CD4-positive, alpha-beta T cell treated with Interleukin-6 at 100 ng/mL for 8 hours (primary cell): ENCODE data around the gene RITA1.

Source experiments
- DNase-seq: peaks from one replicate; pipeline ENCODE4 v3.0.0-alpha.2; 2020; ENCODE audit warnings: mixed read lengths, low spot score

The RITA1 gene

GRCh38 chr12:113179023-113179422 lies 6.5 kb upstream of the RITA1 start:
- DNase-seq = no peak

DNA sequence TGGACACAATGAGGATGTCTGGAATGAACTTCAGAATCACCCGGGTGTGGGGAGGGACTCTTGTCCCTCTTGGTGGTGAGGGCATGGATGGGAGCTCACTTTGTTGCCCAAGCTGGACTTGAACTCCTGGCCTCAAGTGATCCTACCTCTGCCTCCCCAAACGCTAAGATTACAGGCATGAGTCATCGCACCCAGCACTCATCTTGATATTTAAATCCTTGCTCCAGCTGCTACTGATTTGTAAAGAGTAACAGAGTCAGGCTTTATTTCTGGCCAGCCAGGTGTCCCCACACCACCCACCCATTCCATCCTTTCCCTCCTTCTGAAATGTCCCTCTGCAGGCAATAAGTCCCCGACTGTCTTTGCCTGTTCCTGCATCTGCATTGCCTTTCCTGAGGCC lies 5.2 kb upstream of the RITA1 start:
- no peak for DNase-seq

DNA sequence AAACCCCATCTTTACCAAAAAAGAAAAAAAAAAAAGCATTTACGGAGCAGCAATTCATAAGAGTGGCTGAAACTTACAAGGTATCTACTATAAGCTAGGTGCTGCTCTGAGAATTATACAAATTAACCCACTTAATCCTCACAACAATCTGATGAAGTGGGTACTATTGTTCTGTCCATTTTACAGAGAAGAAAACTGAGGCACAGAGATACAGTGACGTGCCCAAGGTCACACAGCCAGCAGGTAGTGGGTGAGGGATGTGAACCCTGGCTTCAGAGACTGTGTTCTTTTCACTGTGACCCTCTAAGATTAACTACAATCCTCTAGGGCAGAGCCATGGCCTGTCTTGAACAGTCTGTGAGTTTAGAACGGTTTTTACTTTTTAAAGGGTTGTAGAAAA lies 3.5 kb upstream of the RITA1 start:
- DNase-seq = no peak

DNA sequence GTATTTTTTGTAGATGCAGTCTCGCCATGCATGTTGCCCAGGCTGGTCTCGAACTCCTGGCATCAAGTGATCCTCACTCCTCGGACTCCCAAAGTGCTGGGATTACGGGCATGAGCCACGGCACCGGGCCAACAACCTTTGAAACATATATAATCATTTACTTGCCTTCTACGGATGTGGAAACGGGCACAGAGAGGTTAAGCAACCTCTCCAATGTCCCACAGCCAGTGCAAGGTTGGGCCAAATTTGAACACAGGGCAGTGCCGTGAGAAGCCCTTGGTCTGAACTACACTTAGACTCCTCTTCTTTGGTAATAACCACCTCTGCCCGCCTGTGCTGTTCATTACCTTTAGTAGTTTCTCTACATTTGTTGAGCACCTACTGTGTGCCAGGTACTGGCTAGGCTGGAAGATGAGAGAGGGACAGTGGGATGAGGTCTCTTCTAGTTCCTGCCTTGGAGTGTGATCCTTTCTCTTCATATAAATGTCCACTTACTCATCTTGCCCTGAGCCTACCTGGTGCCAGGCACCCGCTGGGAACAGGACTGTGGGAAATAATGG lies 2.4 kb upstream of the RITA1 start:
- DNase-seq = no peak

DNA sequence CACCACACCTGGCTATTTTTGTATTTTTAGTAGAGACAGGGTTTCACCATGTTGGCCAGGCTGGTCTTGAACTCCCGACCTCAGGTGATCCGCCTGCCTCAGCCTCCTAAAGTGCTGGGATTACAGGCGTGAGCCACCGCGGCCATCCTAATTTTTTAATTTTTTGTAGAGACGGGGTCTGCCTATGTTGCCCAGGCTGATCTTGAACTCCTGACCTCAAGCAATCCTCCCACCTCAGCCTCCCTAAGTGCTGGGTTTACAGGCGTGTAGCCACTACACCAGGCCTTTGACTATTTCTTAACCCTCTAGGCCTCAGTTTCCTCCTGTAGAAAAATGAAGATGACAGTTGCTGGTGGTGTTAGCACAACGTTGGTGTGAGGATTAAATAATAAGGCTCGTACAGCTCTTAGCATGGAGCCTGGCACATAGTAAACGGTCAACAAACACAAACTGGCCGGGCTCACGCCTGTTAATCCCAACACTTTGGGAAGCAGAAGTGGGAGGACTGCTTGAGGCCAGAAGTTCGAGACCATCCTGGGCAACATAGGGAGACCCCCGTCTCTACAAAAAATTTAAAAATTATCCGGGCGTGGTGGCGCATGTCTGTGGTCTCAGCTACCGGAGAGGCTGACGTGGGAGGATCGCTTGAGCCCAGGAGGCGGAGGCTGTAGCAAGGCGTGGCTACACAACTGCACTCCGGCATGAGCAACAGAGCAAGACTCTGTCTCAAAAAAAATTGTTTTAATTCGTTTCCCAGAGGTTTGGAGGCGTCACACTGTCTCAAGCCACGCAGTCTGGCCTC lies 1.2 kb upstream of the RITA1 start:
- no peak for DNase-seq

- DNase-seq = peak; percentile 86
Measured at GRCh38 chr12:113184900-113185179, 681 bp upstream of the RITA1 start.

- no peak for DNase-seq
Measured at GRCh38 chr12:113186033-113186365, 478 bp downstream of the RITA1 start.

GRCh38 chr12:113186666-113187325 lies 1.3 kb downstream of the RITA1 start:
- DNase-seq = no peak

- no peak for DNase-seq
Measured at GRCh38 chr12:113189361-113189760, 3.8 kb downstream of the RITA1 start.

GRCh38 chr12:113190761-113191160 lies 5.2 kb downstream of the RITA1 start:
- DNase-seq = no peak

DNA sequence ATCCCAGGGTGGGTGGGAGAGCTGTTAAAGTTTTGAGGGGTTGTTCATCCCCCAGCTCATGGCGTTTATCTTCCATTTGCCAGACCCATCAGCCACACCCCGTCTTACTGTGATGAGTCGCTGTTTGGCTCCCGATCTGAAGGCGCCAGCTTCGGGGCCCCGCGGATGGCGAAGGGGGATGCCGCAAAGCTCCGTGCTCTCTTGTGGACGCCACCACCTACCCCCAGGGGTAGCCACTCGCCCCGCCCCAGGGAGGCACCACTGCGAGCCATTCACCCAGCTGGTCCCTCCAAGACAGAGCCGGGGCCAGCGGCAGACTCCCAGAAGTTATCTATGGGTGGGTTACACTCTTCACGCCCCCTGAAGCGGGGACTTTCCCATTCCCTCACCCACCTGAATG lies 5.7 kb downstream of the RITA1 start:
- no peak for DNase-seq

- DNase-seq = no peak
Measured at GRCh38 chr12:113194971-113195391, 9.5 kb downstream of the RITA1 start.

DNA sequence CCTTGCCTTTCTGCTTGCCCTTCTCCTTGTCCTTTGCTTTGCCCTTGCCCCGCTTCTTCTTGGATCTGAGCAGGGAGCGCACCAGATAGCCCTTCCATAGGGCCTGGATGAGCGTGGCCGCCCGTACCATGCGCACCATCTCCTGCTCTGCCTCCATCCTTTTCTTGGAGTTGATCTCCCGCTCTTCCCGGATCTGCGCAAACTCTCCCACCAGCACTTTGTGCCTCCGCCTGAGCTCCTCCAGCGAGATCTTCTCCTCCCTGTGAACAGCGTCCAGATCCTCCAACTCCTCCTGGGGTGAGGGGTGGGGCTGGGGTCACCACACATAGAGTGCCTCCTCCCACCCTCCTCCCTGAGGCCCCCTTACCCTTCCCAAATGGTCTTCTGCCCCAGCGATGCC lies 10.1 kb downstream of the RITA1 start:
- DNase-seq = no peak

GRCh38 chr12:113196582-113196981 lies 11.1 kb downstream of the RITA1 start:
- DNase-seq = no peak

- peak; percentile 72 for DNase-seq
Measured at GRCh38 chr12:113196990-113197389, 11.5 kb downstream of the RITA1 start.

DNA sequence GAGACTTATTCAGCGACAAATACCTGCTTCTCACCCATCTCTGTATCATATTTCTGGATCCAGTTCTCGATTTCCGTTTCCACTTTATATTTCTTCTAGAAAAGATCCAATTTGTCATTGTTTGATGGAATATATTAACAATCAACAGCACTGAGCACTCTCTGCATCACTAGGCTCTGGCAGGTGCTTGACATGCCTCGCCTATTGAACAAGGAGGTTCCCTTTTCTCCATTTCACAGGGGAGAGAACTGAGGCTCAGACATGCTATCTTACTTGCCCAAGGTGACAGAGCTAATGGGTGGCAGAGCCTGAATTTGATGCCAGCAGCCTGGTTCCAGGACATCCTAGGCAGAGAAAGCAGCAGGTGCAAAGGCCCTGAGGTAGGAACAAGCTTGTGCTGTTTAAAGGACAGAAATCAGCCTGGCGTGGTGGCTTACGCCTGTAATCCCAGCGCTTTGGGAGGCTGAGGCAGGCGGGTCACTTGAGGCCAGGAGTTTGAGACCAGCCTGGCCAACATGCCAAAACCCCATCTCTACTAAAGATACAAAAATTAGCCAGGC lies 12.1 kb downstream of the RITA1 start:
- DNase-seq = no peak

DNA sequence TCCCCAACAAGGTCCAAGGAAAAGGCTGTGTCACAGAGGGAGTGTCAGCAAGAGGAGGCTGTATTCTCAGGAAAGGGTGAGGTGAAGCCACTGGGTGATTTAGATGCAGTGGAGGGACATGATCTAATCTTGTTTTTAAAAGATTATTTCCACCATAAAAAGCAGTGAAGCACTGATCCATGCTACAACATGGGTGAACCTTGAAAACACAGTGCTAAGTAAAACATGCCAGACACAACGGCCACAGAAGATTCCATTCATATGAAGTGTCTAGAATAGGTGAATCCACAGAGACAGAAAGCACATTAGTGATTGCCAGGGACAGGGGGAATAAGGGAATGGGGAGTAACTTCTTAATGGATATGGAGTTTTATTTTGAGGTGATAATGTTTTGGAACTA lies 12.8 kb downstream of the RITA1 start:
- no peak for DNase-seq

DNA sequence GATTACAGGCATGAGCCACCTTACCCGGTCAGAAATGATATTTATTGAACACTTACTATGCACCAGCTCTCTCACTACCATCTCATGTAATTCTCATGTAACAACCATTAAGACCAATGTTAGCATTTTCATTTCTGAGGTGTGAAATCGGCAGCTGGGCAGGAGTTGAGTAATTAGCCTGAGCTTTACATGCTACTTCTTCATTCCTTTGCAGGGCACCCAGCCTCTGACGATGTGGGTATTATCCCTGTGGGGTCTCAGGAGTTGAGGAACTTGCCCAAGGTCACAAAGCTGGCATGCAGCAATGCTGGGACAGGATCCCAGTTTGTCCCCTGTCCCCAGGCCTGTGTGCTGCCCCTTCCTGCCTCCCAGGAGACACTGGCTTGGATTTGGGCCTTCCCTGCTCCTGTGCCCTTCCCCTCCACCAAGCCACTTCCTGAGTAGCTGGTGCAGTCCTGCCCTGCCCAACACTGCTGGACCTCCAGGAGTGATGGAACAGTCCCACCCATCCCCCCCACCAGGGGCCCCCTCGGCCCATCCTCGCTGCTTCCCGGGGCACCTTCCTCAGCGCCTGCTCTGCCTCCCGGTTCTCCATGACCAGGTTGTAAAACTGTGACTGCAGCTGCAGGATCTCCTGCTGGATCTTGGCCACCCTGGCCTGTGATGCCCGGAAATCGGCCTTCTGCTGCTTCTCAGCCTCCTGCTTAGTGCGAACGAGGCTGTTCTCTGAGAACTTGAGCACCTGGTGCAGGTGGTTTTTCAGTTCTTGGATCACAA lies 14.7 kb downstream of the RITA1 start:
- DNase-seq = no peak

GRCh38 chr12:113201187-113202177 lies 16.0 kb downstream of the RITA1 start:
- DNase-seq = no peak

- no peak for DNase-seq
Measured at GRCh38 chr12:113202300-113203075, 17.0 kb downstream of the RITA1 start.
